ENCODE data around the gene PPP2R5D. TPM values are rescaled to one million over a fixed set of nuclear protein-coding genes. Genes with fewer than 3 reads are reported as not detected.

PPP2R5D gene
- total and polyA plus RNA-seq, 2 of the 8 experiments (the other 6 are each of a cell fraction or from before 2014, with no cell fraction given): 52.1 to 55.7 TPM

DNA sequence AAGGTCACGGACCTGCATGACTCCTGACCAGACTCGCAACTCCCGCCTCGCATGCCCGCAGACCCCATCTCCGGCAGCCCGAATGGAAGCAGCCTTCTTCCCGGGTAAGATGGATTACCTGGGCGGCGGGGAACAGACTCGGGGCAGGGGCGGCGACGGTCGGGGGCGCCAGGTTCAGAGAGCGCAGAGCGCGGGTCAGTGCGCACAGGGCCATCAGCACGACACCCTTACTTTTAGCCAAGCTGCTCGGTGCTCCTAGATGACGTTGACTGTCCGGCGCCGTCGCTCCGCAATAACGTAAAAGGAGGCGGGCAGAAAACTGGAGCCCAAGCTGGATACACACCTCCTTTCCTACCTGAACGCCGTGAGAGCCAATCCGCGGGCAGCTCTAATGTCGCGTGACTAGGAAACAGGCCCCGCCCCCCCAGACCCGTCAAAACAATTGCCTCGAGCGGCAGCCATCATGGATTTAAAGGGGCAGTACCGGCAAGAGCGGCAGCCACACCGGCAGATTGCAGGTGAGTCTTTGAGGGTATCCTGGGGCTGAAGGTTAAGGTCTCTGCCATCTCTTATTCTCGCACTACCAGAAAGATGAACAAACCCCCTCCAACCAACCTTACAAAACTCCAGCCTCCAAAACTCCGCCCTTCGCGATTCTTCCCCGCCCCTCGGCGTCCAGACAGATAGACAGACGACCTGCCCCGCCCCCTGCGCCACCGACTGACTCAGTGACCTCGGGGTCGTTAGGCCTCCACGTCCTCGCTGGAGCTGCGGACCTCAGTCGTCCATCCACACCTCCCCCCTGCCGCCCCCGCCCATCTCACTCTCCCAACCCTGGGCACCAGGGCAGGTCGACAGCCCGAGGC, 75.0 kb downstream of the PPP2R5D start, which contains the start of the genes KLC4 and MRPL2:
KLC4 (plus strand) TSS at position 464 of the 866 bp plus-strand sequence. CDS start 1,705 bp downstream, outside the sequence.
MRPL2 (minus strand) TSS at position 267 of the 866 bp plus-strand sequence; CDS start at position 214, 53 bp downstream.
- peaks cover 6 to 16% of the 10 kb centered on the region in 2 experiments; a peak in 3 of 4 replicates for H3K79me2 ChIP-seq (ENCODE audit: control insufficient read depth in 1 of 2, insufficient read depth in 2 of 2, low read length in 2 of 2)
- peak within 1 kb of the TSS; percentile 95; the same call in 1 of the 2 replicates for H2AFZ ChIP-seq (ENCODE audit: low read length)
- peaks cover 10% of the 10 kb centered on the region; the same call in 1 of the 2 replicates for H3K23me2 ChIP-seq (ENCODE audit: low read depth, low read length)
- ChIA-PET CTCF (ENCODE audit: partially characterized antibody) (interaction anchor here (0.5 to 3.1 kb wide), 10 partner anchors 7 to 166 kb away, joined by 3 to 20 read pairs (median 4); no protein-coding TSS in a partner anchor), POLR2A (ENCODE audit: partially characterized antibody) (interaction anchor here (0.6 to 3.5 kb wide), 32 partner anchors 8 to 310 kb away, joined by 3 to 19 read pairs (median 4); partner anchors contain the start of genes CNPY3, DNPH1, KLHDC3 and MEA1)
- peak within 1 kb of the TSS; percentile 86; the same call in 1 of the 2 replicates for H3K18ac ChIP-seq (ENCODE audit: extremely low read depth, low read length)
- peak within 1 kb of the TSS; percentile 81 for H2BK5ac ChIP-seq (ENCODE audit: low read depth, low read length)
- peak within 1 kb of the TSS; percentile 88 for H4K5ac ChIP-seq (ENCODE audit: insufficient read length, low read depth, low read length)
- peaks cover 14% of the 10 kb centered on the region for H3K79me1 ChIP-seq (ENCODE audit: low read depth, low read length)
- H4K20me1 ChIP-seq (replicated peaks in 1 of 2; ENCODE audit: control insufficient read depth in 1 of 2, insufficient read depth in 2 of 2, low read length in 2 of 2): no peaks in the 10 kb centered on the region
- no peak within 1 kb of the TSS; the same call in 1 of the 2 replicates for H2BK15ac ChIP-seq (ENCODE audit: low read length)
- peak within 1 kb of the TSS; percentile 82 to 92 (median 91) for H3K9ac ChIP-seq (replicated peaks in 1 of 4; ENCODE audit: extremely low read depth in 1 of 4, low read depth in 3 of 4, low read length in 3 of 4)
- peak within 1 kb of the TSS; percentile 74 to 92 for H3K4me2 ChIP-seq (ENCODE audit: insufficient read depth in 1 of 2, low read depth in 2 of 2, low read length in 2 of 2)
- DNase-seq (ENCODE audit: low read depth in 1 of 2, low spot score in 2 of 2) (peak; percentile 94 to 99), FAIRE-seq (peak; percentile 36)
- no peak within 1 kb of the TSS for H3K23ac ChIP-seq (ENCODE audit: insufficient read length)
- H3K27me3 ChIP-seq (replicated peaks in 1 of 4; ENCODE audit: control insufficient read depth in 3 of 4, extremely low read depth in 1 of 4, insufficient read depth in 3 of 4, low read length in 3 of 4): no peaks in the 10 kb centered on the region
- H3K56ac ChIP-seq (replicated peaks; ENCODE audit: insufficient read length, low read depth, low read length): peak within 1 kb of the TSS; percentile 55
- 1% methylated on average over 54 of the region's 64 CpGs; no CpG with 5 or more reads in 1 of the 2 experiments for WGBS, 2 experiments (ENCODE audit: extremely low coverage in 1 of 2, insufficient coverage in 1 of 2, insufficient read length in 1 of 2, insufficient replicate concordance in 2 of 2, low coverage in 1 of 2, low lambda C conversion rate in 2 of 2, missing lambda C conversion rate in 1 of 2)
- no peak within 1 kb of the TSS for H2BK20ac ChIP-seq (ENCODE audit: low read length)
- no peak within 1 kb of the TSS for H3K4ac ChIP-seq (replicated peaks; ENCODE audit: insufficient read length, low read depth, low read length)
- H2AK5ac ChIP-seq (ENCODE audit: low read depth, low read length): no peak within 1 kb of the TSS; the same call in 1 of the 2 replicates
- H3K9me3 ChIP-seq (ENCODE audit: insufficient read depth in 2 of 2, low read depth in 1 of 2, low read length in 1 of 2): no peaks in the 10 kb centered on the region
- peaks cover 3 to 16% (median 11%) of the 10 kb centered on the region in 4 experiments; a peak in 6 of 8 replicates for H3K36me3 ChIP-seq (ENCODE audit: control insufficient read depth in 2 of 4, insufficient read depth in 4 of 4, low read length in 3 of 4)
- H3K4me3 ChIP-seq (ENCODE audit: extremely low read depth in 1 of 4, insufficient read depth in 2 of 4, low read depth in 3 of 4, low read length in 4 of 4): peak within 1 kb of the TSS; percentile 90 to 99 (median 98)
- H3K4me1 ChIP-seq (replicated peaks in 1 of 4; ENCODE audit: control insufficient read depth in 3 of 4, insufficient read depth in 4 of 4, low read length in 3 of 4): peaks cover 4 to 10% (median 5%) of the 10 kb centered on the region in 4 experiments; a peak in 5 of 7 replicates
- H3K27ac ChIP-seq (ENCODE audit: low read depth, low read length): peak within 1 kb of the TSS; percentile 89
- no peak within 1 kb of the TSS for H2BK120ac ChIP-seq (replicated peaks; ENCODE audit: low read depth, low read length)
- peak within 1 kb of the TSS; percentile 67 for H4K91ac ChIP-seq (replicated peaks; ENCODE audit: insufficient read length, low read length)
- H4K8ac ChIP-seq (ENCODE audit: extremely low read depth, insufficient read depth, low read length): peak within 1 kb of the TSS; percentile 94
- peak within 1 kb of the TSS; percentile 18; the same call in 1 of the 2 replicates for H2BK12ac ChIP-seq (ENCODE audit: low read depth, low read length)
- no peak within 1 kb of the TSS for H3K14ac ChIP-seq (ENCODE audit: insufficient read length)
- TF ChIP-seq ZNF274 (IDR thresholded peaks at IDR 0.05; ENCODE audit: borderline replicate concordance, extremely low read depth, low read length) (no peak), ATF2 (IDR thresholded peaks at IDR 0.05; ENCODE audit: low read length) (no peak), EGR1 (IDR thresholded peaks at IDR 0.05; ENCODE audit: borderline replicate concordance, low read depth, low read length) (no peak), ASH2L (IDR thresholded peaks at IDR 0.05; ENCODE audit: low read length) (peak; percentile 77), FOSL1 (IDR thresholded peaks at IDR 0.05; ENCODE audit: insufficient read depth, low read depth, low read length) (no peak), SP4 (IDR thresholded peaks at IDR 0.05; ENCODE audit: low read length) (no peak), TAF1 (IDR thresholded peaks at IDR 0.05; ENCODE audit: low read depth, low read length) (peak; percentile 94), RFX5 (IDR thresholded peaks at IDR 0.05; ENCODE audit: borderline replicate concordance, low read depth, low read length) (peak; percentile 24; the same call in 1 of the 2 replicates), RBBP5 (IDR thresholded peaks at IDR 0.05; ENCODE audit: borderline replicate concordance, low read depth, low read length) (no peak; the same call in none of the 2 replicates)

Measured in H1 (cell line).